IPS-18c (cell line): ENCODE results near the gene NKX2-2.
"Not testable (repeated sequence)": the region's sequence is repeated elsewhere in the genome, so short reads cannot be mapped to it uniquely, and the experiment has no call there.

Experiments used
- H3K4me3 ChIP-seq: 2 replicates; pipeline ENCODE4 v1.7.0; 2013; ENCODE audit warnings: low read depth, mild to moderate bottlenecking, low read length, moderate library complexity; ENCODE audit not compliant: insufficient read depth
- H3K9me3 ChIP-seq: one replicate; pipeline ENCODE4 v1.6.1; 2013; ENCODE audit warnings: mild to moderate bottlenecking, low read length, moderate library complexity; ENCODE audit not compliant: control insufficient read depth, insufficient read depth

NKX2-2 gene

GRCh38 chr20:21500599-21500998 is 13.3 kb downstream of the NKX2-2 start:
- Histone ChIP-seq H3K4me3 (no peak overlapping the region), H3K9me3 (no peaks in the 10 kb centered on the region)

DNA sequence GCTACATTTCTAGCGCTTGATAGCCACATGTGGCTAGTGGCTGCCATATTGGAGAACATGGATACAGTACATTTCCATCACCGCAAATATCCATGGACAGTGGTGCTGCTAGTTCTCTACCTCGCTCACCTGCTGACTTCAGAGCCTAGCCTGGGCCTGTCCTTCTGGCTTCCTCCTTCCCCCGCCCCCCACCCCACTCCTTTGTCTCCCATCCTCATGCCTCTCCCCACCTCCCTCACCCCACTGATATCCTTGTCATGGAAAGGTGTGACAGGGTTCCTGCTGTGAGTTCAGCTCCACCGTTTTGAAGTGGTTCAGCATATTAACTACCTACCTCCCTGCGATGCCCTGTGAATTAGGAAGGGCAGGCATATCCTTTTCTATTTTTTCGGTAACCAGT is 14.2 kb downstream of the NKX2-2 start:
- Histone ChIP-seq H3K9me3 (no peaks in the 10 kb centered on the region), H3K4me3 (no peak overlapping the region)

- no peak overlapping the region; the same call in 1 of the 2 replicates for H3K4me3 ChIP-seq
Observed at GRCh38 chr20:21498635-21499034, 15.2 kb downstream of the NKX2-2 start.

GRCh38 chr20:21498195-21498594 is 15.7 kb downstream of the NKX2-2 start:
- Histone ChIP-seq H3K9me3 (no peaks in the 10 kb centered on the region), H3K4me3 (no peak overlapping the region)

More at GRCh38 chr20:21498635-21499034, 15.2 kb downstream of the NKX2-2 start:
- H3K9me3 ChIP-seq = no peaks in the 10 kb centered on the region

DNA sequence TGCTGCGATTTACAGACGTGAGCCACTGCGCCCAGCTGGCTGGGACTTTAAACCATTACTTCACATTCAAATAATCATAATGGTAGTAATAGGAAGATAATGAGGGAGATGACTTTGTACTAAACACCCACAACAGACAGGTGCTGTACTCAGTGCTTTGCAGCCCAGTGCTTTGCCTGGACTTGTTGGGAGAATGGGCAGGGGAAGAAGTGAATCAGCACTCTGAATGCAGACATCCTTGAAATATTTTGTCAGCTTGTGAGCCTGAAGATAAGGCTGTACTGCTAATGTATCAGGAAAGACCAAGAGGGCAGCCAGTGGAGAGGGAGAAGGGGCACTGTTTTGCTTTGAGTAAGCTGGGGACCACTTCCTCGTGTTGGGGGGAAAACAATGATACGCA is 17.4 kb downstream of the NKX2-2 start:
- Histone ChIP-seq H3K4me3 (no peak overlapping the region), H3K9me3 (no peaks in the 10 kb centered on the region)

DNA sequence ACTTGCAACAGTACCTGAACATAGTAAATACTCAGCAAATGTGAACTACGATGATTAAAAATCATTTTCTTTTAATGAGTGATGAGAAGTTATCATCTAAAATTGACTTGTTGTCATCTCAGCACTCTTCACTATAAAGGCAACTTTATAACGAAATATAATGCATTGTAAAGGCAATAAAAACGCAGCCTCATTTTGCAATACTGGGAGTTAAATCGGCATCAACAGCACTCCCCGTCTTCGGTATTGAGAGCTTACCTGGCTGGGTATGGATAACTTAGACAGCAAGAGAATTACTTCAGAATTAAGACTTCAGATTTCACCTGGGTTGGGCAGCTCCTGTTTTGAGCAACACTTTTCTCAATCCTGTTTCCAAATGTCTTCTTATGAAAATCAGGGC is 20.8 kb downstream of the NKX2-2 start:
- Histone ChIP-seq H3K4me3 (no peak overlapping the region), H3K9me3 (no peaks in the 10 kb centered on the region)

DNA sequence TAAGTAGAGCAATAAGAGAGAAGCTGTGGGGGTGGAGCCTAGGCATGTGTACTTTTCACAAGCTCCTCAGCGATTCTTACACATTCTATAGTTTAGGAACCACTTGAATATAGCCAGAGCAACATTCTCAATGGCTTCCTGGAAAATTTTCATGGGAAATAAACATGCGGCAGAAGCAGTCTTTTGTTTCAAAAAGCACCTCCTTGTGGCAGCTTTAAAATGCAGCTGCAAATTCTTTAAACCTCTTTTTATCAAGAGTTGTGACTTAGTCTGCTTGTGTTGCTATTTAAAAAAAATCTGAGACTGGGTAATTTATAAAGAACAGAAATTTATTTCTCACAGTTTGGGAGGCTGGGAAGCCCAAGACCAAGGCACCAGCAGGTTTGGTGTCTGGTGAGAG is 23.8 kb downstream of the NKX2-2 start:
- H3K4me3 ChIP-seq = no peak overlapping the region
- H3K9me3 ChIP-seq = no peaks in the 10 kb centered on the region

GRCh38 chr20:21480144-21480543 is 33.7 kb downstream of the NKX2-2 start:
- not testable (repeated sequence) for H3K4me3 ChIP-seq, H3K9me3 ChIP-seq

DNA sequence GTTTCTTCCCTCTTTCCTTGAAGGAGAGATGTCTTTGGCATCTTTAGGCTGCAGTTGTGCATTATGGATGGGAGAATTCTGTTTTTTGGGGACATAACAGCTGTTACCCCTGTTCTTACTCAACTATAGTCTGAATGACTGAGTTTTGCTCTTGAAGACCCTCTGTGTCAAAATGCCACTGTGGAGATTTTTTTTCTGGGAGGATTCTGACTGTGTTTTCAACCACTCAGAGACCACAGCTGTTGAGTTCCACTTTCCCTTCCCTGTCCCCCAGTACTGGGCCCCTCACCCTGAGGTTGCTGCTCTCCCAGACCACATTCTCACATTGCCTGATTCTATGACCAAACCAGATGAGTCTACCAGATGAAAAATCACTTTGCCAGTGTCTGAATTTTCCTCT is 48.1 kb downstream of the NKX2-2 start:
- H3K9me3 ChIP-seq = no peaks in the 10 kb centered on the region
- H3K4me3 ChIP-seq = no peak overlapping the region

DNA sequence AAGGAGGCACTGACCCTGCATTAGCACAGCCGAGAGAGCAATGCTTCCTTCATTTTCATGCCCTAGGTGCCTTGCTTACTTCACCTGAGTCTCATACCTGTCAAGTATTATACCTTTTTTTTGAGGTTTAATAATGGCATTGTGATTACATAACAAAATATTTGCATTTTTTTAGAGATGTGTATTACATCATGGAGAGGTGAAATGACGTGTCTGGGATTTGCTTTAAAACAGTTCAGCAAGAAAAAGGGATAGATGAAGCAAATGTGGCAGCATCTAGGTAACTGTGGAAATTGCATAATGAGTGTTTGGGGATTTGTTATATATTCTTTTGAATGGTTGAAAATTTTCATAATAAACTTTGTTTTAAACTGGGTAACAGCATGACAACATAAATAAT is 48.9 kb downstream of the NKX2-2 start:
- Histone ChIP-seq H3K4me3 (no peak overlapping the region), H3K9me3 (no peaks in the 10 kb centered on the region)
